ENCODE data around the gene CACNB4.

- TF ChIP-seq CTCF (IDR thresholded peaks at IDR 0.05) (no peak), POLR2A (IDR thresholded peaks at IDR 0.05) (no peak)
Measured at GRCh38 chr2:151827564-151828142, 271.2 kb downstream of the CACNB4 start.
